ENCODE data around the gene KCTD12. TPM values are rescaled to one million over a fixed set of nuclear protein-coding genes. Genes with fewer than 3 reads are reported as not detected.

Gene KCTD12
- total RNA-seq, 1 experiment from 2014 or later = 6.7 TPM

DNA sequence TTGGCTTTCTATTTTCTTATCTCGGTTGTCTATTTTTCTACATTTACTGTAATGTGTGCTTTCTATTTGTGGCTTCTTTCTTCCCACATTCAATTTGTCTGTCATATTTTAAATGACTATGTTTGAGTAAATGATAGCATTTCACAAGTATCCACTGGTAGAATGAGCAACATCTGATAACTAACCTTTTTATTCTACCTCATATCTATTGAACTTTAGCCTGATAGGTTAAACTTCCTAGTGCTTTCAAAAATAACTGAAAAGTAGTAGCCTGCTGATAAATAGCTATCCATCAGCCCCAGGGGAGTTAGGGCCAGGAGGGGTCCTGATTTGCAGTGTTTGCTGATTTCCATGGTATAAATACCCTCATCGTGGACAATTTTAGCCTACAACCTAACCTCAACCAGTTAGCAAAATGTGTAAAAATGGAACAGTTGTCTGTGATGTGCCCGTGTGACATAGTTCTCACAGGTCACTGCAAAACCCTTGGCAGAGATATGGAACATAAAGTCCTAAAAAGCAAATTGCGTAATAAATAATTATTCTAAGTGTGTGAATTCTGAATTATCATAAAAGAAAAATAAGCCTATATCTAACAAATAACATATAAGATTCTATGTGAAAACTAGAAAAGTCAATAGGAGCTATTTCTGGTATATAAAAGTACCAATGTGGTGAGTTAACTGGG lies 32.1 kb downstream of the KCTD12 start:
- ATAC-seq (no peak), DNase-seq (ENCODE audit: low spot score) (no peak)
- H3K36me3 Mint-ChIP-seq = no peaks in the 10 kb centered on the region
- TF ChIP-seq IRF1 (CRISPR knock-in tag; IDR thresholded peaks at IDR 0.05) = no peak
- TF ChIP-seq ZNF416 (CRISPR knock-in tag; IDR thresholded peaks at IDR 0.05) = no peak
- TF ChIP-seq, protein P1, sequence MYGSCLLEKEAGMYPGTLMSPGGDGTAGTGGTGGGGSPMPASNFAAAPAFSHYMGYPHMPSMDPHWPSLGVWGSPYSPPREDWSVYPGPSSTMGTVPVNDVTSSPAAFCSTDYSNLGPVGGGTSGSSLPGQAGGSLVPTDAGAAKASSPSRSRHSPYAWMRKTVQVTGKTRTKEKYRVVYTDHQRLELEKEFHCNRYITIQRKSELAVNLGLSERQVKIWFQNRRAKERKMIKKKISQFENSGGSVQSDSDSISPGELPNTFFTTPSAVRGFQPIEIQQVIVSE (CRISPR knock-in tag; IDR thresholded peaks at IDR 0.05; ENCODE audit: borderline replicate concordance) = no peak
- no peak for TF ChIP-seq KAT7 (CRISPR knock-in tag; IDR thresholded peaks at IDR 0.05; ENCODE audit: borderline replicate concordance)
- TF ChIP-seq, protein P2, sequence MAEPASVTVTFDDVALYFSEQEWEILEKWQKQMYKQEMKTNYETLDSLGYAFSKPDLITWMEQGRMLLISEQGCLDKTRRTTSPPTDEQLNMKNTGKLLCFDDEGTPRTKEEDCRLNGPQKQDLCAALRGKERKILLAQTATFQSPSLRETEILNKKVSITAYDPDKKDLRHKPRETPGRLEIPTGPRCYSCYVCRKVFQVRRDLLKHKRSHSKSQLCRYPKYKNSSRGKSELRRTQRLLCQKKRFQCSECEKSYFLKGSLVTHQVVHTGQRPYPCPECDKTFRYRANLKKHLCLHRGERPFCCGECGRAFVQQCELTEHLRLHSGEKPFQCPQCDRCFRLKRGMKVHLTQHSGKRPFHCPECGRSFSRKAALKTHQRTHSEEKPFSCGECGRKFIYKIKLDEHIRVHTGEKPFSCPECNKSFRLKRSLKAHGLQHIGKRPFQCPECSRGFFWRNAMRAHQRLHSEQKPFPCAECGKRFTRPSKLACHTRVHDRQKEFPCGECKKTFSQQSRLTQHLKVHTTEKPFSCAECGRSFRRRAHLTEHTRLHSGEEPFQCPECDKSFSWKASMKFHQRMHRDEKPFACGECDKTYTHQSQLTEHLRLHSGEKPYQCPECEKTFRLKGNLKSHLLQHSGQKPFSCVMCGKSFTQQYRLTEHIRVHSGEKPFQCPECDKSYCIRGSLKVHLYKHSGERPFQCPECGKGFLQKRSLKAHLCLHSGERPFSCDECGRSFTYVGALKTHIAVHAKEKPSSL (CRISPR knock-in tag; conservative IDR thresholded peaks at IDR 0.05) = no peak
- TF ChIP-seq TEAD4 (CRISPR knock-in tag; IDR thresholded peaks at IDR 0.05) = no peak
- TF ChIP-seq, protein P3, sequence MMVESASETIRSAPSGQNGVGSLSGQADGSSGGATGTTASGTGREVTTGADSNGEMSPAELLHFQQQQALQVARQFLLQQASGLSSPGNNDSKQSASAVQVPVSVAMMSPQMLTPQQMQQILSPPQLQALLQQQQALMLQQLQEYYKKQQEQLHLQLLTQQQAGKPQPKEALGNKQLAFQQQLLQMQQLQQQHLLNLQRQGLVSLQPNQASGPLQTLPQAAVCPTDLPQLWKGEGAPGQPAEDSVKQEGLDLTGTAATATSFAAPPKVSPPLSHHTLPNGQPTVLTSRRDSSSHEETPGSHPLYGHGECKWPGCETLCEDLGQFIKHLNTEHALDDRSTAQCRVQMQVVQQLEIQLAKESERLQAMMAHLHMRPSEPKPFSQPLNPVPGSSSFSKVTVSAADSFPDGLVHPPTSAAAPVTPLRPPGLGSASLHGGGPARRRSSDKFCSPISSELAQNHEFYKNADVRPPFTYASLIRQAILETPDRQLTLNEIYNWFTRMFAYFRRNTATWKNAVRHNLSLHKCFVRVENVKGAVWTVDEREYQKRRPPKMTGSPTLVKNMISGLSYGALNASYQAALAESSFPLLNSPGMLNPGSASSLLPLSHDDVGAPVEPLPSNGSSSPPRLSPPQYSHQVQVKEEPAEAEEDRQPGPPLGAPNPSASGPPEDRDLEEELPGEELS (CRISPR knock-in tag; IDR thresholded peaks at IDR 0.05) = no peak
- no peak for TF ChIP-seq AR (CRISPR knock-in tag; IDR thresholded peaks at IDR 0.05)
- no peak for TF ChIP-seq TP53 (CRISPR knock-in tag; IDR thresholded peaks at IDR 0.05)
- TF ChIP-seq JAZF1 (CRISPR knock-in tag; IDR thresholded peaks at IDR 0.05) = no peak
- ChIA-PET CTCF (no interaction called here), POLR2A (no interaction called here)
- H3K4me3 Mint-ChIP-seq = no peak overlapping the region
- H3K9me3 Mint-ChIP-seq = peaks cover 4% of the 10 kb centered on the region; the same call in 1 of the 2 replicates
- H3K27me3 Mint-ChIP-seq (ENCODE audit: low read depth) = no peaks in the 10 kb centered on the region
- H3K4me1 Mint-ChIP-seq = no peaks in the 10 kb centered on the region
- no peak overlapping the region for H3K27ac Mint-ChIP-seq

- no peaks in the 10 kb centered on the region for H3K4me1 Mint-ChIP-seq
- peaks cover 4% of the 10 kb centered on the region; the same call in 1 of the 2 replicates for H3K9me3 Mint-ChIP-seq
- ChIA-PET CTCF (interaction anchor here (0.5 kb wide), 1 partner anchor 299 kb away, joined by 6 read pairs; no protein-coding TSS in a partner anchor), POLR2A (no interaction called here)
- DNase-seq (ENCODE audit: low spot score) (no peak), ATAC-seq (no peak)
- H3K27ac Mint-ChIP-seq = no peak overlapping the region
- H3K27me3 Mint-ChIP-seq (ENCODE audit: low read depth) = no peaks in the 10 kb centered on the region
- no peak overlapping the region for H3K4me3 Mint-ChIP-seq
- H3K36me3 Mint-ChIP-seq = no peaks in the 10 kb centered on the region
- TF ChIP-seq GTF2I (CRISPR knock-in tag; conservative IDR thresholded peaks at IDR 0.05) (no peak), E2F5 (CRISPR knock-in tag; IDR thresholded peaks at IDR 0.05) (no peak), ZNF671 (CRISPR knock-in tag; IDR thresholded peaks at IDR 0.05) (no peak), TEAD1 (CRISPR knock-in tag; IDR thresholded peaks at IDR 0.05) (no peak), ZNF219 (CRISPR knock-in tag; IDR thresholded peaks at IDR 0.05; ENCODE audit: borderline replicate concordance) (no peak), AR (CRISPR knock-in tag; IDR thresholded peaks at IDR 0.05) (no peak)
- TF ChIP-seq, protein P1 (CRISPR knock-in tag; IDR thresholded peaks at IDR 0.05; ENCODE audit: borderline replicate concordance) = no peak
- TF ChIP-seq, protein P4, sequence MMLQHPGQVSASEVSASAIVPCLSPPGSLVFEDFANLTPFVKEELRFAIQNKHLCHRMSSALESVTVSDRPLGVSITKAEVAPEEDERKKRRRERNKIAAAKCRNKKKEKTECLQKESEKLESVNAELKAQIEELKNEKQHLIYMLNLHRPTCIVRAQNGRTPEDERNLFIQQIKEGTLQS (CRISPR knock-in tag; conservative IDR thresholded peaks at IDR 0.05) = no peak
These were observed 32.7 kb downstream of the KCTD12 start for GRCh38 chr13:76853481-76853880.

Data from WTC11 (cell line).